HG03521 (cell line): ENCODE data around the gene TMEM176A.

Experiments used
- ATAC-seq: cut with Tn5 transposase; IDR thresholded peaks from one replicate; pipeline ENCODE4 v1.9.1; 2021; ENCODE audit warnings: mild to moderate bottlenecking, moderate library complexity; ENCODE audit not compliant: unreplicated experiment

The TMEM176A gene

DNA sequence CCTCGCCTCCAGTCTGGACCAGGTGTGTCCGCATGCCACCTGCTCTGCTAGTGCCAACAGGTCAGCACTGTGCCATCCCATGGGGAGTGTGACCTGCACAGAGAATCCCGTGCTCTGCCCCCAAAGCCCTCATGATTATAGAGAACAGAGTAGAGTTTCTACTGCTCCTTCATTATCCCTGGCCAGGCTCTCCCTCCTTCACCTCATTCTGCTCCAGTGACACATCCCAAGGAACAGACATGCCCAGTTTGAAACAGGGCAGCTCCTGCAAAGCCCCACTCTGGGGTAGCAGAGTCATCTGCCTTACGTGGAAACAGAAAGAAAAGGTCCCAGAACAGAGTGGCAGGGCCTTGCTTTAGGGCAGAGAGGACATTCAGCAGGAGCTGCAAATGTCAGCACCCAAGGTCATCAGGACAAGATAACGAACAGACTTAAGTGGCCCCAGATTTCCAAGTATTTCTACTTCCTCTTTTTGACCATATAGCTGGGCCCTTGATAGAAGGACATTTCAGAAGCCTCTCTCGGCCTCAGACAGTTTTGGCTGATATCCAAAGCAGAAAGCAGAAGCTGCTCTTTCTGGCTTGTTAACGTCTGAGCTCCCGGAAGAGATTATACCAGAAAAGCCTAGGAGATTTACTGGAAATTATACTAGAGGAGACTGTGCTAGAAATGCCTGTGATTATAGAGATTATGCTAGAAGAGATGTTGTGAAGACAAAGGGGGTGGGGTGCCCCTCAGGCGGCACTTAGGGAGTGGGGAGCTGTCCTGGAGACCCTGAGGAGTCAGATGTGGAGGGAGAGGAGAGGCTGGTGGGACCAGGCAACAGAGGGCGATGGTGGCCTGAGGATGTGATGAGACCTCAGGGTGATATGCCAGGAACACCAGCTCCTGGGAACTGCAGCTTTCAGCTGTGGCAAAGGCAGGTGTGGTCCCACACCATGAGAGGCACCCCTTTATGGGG is 13.0 kb upstream of the TMEM176A start:
- no peak for ATAC-seq

DNA sequence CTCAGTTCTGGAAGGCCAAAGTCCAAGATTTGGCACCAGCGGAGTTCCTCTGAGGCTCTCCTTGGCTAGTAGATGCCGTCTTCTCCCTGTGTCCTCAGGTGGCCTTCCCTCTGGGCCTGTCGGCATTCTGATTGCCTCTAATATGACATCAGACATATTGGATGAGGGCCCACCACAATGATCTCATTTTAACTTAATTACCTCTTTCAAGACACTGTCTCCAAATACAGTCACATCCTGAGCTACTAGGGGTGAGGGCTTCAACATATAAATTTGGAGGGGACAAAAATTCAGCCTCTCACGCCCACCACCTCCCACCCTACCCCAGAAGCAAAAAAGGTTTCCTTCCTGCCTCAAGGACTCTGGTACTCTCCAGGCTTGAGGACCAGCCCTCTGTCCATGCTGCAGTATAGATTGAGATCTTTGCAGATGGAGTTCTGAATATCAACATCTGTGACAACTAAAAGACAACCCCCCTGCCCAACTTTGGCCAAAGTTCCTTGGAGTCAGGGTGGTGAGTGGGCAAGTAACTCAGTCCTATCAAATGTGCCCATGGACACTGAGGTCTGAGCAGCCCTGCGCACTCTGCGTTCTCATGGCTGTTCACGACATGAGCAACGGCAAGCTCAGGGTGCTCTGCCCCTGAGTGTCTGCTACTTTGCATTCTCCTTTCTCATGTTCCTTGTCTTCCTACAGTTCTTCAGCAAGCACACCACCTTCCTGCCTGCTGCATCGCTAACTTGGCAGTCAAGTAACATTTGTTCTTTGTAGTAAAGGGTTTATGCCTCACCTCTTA is 11.9 kb upstream of the TMEM176A start:
- no peak for ATAC-seq

DNA sequence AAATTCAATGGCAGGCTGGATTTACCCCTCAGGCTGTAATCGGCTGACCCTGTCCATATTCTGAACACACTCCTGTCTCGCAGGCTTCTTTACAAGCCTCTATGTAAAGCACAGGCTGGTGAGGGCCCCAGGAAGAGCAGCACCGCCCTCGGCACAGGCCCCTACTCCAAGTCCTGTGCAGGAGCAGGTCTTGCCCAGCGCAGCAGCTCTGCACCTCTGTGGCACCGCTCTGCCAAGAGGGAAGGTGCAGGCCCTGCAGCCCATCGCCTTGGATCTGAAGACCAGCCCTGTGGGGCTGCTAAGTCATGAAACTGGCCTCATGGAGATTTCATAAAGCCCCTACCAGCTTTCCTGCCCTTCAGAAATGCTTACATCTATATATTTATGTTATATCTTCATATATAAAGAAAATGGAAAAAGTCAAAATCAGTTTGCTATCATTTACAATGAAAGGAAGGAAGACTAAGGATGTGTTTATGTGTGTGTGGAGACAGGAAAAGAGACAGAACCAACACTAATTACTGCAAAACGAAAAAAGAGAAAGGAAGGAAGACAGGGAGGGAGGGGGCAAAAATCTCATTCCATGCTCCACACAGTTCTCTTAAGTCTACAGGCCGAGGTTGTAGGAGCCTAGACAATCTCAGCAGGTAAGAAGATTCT is 10.0 kb upstream of the TMEM176A start:
- ATAC-seq = no peak

- ATAC-seq = no peak
Observed at GRCh38 chr7:150791304-150791703, 9.3 kb upstream of the TMEM176A start.

GRCh38 chr7:150791746-150792452 is 8.7 kb upstream of the TMEM176A start:
- ATAC-seq = no peak

DNA sequence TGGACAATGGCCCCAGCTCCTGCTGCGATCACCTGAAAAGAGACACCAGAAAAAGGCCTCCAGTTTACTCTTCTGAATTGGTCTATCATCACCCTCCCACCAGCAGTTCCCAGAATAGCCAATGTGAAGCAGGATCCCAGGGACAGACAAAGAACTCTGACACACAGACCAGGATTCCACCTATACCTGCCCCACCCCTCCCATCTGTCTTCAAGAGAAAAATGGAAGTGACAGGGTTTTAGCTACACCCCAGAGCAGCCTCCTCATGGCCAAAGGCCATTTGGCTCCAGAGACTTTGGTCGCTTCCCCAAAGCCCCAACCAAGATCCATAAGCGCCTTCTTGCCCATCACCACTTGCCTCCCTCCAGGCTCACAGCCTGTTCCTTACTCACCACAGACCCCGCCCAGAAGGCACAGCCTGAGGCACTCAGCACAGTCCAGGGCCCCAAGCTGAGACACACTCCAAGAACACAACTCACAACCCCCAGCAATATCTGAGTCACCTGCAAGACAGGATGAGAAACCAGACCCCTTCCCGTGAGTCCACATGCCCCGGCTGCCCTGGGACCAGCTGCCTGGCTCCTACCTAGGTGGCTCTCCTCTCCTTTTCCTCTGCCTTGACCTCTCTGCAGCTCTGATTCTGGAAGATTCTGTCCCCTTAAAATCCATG is 6.9 kb upstream of the TMEM176A start:
- no peak for ATAC-seq

GRCh38 chr7:150797661-150798060 is 2.9 kb upstream of the TMEM176A start:
- ATAC-seq = no peak

DNA sequence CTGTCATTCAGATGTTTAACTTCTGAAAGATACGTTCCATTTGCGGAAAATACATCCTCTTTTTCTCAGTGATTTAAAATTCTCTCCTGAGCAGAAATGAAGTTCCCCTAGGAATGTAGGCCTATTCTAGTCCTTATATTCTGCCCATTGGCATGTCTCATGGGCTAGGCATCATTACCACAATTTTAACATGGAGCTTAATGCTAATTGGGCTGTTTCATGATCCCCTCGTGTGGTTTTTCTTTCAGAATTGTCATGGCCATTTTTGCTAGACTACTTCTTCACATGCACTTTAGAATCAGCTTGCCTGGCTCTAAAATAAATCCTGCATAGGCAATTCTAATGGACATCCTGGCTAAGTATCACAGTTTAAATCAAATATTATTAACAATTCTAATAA is 1.4 kb upstream of the TMEM176A start:
- no peak for ATAC-seq

DNA sequence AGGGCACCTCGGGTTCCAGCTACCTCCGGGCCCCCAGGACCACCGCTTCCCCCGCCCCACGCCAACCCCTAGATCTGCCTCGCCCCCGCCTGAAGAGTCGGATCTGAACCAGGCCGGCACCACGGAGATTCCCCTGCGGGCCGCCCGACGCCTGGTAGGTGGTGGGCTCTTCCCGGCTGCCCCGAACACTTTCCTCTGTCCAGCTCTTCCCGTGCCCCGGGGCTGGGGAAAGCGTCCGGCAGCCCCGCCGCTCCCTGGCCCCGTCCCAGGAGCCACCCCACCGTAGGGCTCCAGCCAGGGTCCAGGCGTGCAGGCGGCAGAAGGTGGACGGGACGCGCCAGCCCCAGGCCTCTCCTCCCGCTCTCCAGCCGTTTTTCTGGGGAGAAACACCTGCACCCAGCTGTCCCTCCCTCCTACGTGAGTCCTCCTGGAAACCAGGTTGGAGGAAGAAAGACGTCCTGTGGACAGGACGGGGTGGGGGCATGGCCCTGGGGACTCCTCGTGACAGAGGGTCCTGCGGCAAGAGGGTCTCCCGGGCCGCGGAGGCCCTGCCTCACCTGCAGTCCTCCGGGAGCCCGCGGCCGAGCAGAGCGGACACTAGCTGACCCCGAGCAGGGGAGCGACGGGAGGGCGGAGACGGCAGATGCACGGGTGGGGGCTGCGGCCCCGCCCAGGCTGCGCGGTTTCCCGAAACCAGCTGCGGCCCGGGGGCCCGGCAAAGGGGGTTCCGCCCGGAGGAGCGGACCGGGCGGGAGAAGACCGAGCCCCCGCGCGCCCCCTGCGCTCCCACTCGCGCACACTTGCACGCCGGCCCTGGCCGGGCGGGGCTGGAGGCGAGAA is 608 bp upstream of the TMEM176A start, which contains the start of gene TMEM176B:
Gene TMEM176B, minus strand, starts transcription at position 624 of the 840 bp plus-strand sequence. CDS start 3,795 bp downstream, outside the sequence.
- no peak for ATAC-seq

GRCh38 chr7:150801242-150801945 is 825 bp downstream of the TMEM176A start:
- ATAC-seq = no peak

DNA sequence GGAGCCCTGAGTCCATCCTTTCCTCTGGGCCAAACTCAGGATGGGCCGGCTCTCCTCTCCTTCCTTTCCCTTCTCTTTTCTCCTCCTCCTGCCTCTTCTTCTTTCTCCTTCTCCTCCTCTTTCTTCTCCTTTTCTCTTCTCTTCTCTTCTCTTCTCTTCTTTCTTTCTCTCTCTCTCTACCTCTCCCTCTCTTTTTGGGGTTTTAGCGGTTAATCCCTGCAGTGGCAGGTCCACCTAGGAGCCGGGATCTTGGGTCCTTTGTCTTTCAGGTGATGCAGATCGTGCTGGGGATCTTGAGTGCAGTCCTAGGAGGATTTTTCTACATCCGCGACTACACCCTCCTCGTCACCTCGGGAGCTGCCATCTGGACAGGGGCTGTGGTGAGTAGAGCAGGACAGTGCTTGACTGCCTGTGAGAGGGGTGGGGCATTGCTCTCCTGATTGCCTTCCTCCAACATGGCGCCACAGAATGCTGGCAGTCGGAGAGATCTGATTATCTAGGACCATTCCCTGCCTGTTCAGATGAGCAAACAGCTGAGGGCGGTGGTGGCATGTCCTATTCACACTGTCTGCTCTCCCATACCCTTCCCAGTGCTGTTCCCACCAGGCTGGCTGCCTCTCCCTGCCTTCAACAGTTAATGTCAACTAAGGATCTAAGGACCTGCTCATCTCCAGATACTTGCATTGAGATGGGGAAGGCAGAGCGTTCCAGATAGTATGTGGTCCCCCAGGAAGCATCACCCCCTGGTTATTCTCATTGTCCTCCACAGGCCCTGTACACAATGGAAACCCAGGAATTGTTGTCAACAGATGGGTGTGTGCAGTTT is 1.6 kb downstream of the TMEM176A start:
- no peak for ATAC-seq

GRCh38 chr7:150803161-150803860 is 2.7 kb downstream of the TMEM176A start:
- no peak for ATAC-seq

- ATAC-seq = no peak
Observed at GRCh38 chr7:150804802-150805201, 4.2 kb downstream of the TMEM176A start.

- no peak for ATAC-seq
Observed at GRCh38 chr7:150805864-150806263, 5.3 kb downstream of the TMEM176A start.

- ATAC-seq = no peak
Observed at GRCh38 chr7:150806454-150806853, 5.9 kb downstream of the TMEM176A start.

DNA sequence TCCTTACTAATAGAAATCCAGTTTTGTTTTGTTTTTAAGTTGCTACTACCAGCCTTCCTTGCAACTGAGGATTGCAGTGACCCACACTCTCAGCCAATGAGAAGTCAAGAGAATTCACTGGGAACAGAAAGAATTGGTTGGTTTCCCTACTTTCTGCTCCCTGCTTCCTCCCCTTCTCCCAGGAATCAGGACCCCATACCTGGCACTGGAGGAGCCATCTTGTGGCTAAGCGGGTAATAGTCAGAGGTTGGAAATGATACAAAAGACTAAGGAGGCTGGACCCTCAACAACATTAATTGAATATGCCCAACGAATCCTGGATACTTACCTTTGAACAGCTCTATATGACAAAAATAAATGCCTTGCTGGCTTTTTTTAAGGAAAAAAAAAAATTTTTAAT is 6.3 kb downstream of the TMEM176A start:
- no peak for ATAC-seq
